Posterior cingulate gyrus (tissue), 11 donors: ENCODE data around the gene MAP3K2.

Source experiments
- DNase-seq, 10 donors: peaks; one replicate each; pipeline versions ENCODE4 v3.0.0 to v3.0.0-alpha.2; 2020 to 2021; ENCODE audit warnings: mixed read lengths in 3 of 10
- intact Hi-C: fragments of 100-400 bp; cut with DNase I; formaldehyde crosslinking; loops from one replicate; pipeline ENCODE4 v1.15.1; 2023

The MAP3K2 gene

GRCh38 chr2:127408807-127409099, 21.0 kb upstream of the MAP3K2 start:
- intact Hi-C loops = no loop called here
- DNase-seq = no peak

GRCh38 chr2:127408004-127408806, 20.4 kb upstream of the MAP3K2 start:
- peak; percentile 79 to 98 (median 88) for DNase-seq
- intact Hi-C loops = no loop called here

- intact Hi-C loops = loop anchor here (2.0 kb wide), 1 partner anchor 19 kb away; no protein-coding TSS in a partner anchor
- DNase-seq = no peak
These were observed 19.9 kb upstream of the MAP3K2 start for GRCh38 chr2:127407661-127408003.

GRCh38 chr2:127407091-127407490, 19.3 kb upstream of the MAP3K2 start:
- intact Hi-C loops = loop anchor here (2.0 kb wide), 1 partner anchor 18 kb away; no protein-coding TSS in a partner anchor
- DNase-seq = peak in 1 of 10 donors; percentile 62

- DNase-seq = no peak
- intact Hi-C loops = loop anchor here (2.0 kb wide), 1 partner anchor 18 kb away; no protein-coding TSS in a partner anchor
These were observed 18.7 kb upstream of the MAP3K2 start for GRCh38 chr2:127406454-127406853.

GRCh38 chr2:127405255-127405610, 17.5 kb upstream of the MAP3K2 start:
- no peak for DNase-seq
- intact Hi-C loops = no loop called here

GRCh38 chr2:127404466-127405254, 16.9 kb upstream of the MAP3K2 start:
- DNase-seq = peak in 1 of 10 donors; percentile 59
- intact Hi-C loops = no loop called here

- DNase-seq = peak in 1 of 10 donors; percentile 57
- intact Hi-C loops = no loop called here
These were observed 15.7 kb upstream of the MAP3K2 start for GRCh38 chr2:127403460-127403859.

- intact Hi-C loops = no loop called here
- DNase-seq = peak in 1 of 10 donors; percentile 43
These were observed 14.3 kb upstream of the MAP3K2 start for GRCh38 chr2:127401757-127402695.

- intact Hi-C loops = no loop called here
- peak in 1 of 10 donors; percentile 82 for DNase-seq
These were observed 13.4 kb upstream of the MAP3K2 start for GRCh38 chr2:127400897-127401756.

- intact Hi-C loops = no loop called here
- DNase-seq = no peak
These were observed 12.7 kb upstream of the MAP3K2 start for GRCh38 chr2:127400533-127400896.

GRCh38 chr2:127398239-127398590, 10.4 kb upstream of the MAP3K2 start:
- DNase-seq = peak in 4 of 10 donors; percentile 41 to 87 (median 52)
- intact Hi-C loops = no loop called here

- peak in 1 of 10 donors; percentile 61 for DNase-seq
- intact Hi-C loops = no loop called here
These were observed 9.9 kb upstream of the MAP3K2 start for GRCh38 chr2:127397568-127398238.

GRCh38 chr2:127394492-127394891, 6.7 kb upstream of the MAP3K2 start:
- no peak for DNase-seq
- intact Hi-C loops = no loop called here

- DNase-seq = no peak
- intact Hi-C loops = no loop called here
These were observed 5.2 kb upstream of the MAP3K2 start for GRCh38 chr2:127392828-127393578.

GRCh38 chr2:127392133-127392827, 4.5 kb upstream of the MAP3K2 start:
- intact Hi-C loops = no loop called here
- no peak for DNase-seq

GRCh38 chr2:127389778-127390435, 2.1 kb upstream of the MAP3K2 start:
- intact Hi-C loops = loop anchor here (2.0 to 10.0 kb wide), 2 partner anchors 17 to 95 kb away; partner anchors contain the start of gene ERCC3
- DNase-seq = no peak
